CD4-positive, alpha-beta T cell treated with Interferon gamma for 1 hour (primary cell): Measurements from ENCODE around the gene DEPP1.
A peak's percentile ranks its signal among the peaks of the same experiment; 100 is the strongest.

Experiments
- DNase-seq: peaks from one replicate; pipeline ENCODE4 v3.0.0-alpha.2; 2020

DEPP1 gene

GRCh38 chr10:44950326-44951225, 28.0 kb downstream of the DEPP1 start:
- no peak for DNase-seq

GRCh38 chr10:44949915-44950314, 28.7 kb downstream of the DEPP1 start:
- DNase-seq, result no peak

- no peak for DNase-seq
Measured at GRCh38 chr10:44949127-44949802, 29.3 kb downstream of the DEPP1 start.

GRCh38 chr10:44948642-44949041, 30.0 kb downstream of the DEPP1 start:
- DNase-seq, result no peak

GRCh38 chr10:44947371-44948152, 31.0 kb downstream of the DEPP1 start:
- DNase-seq, result peak; percentile 51

GRCh38 chr10:44946205-44946604, 32.4 kb downstream of the DEPP1 start:
- DNase-seq, result no peak

GRCh38 chr10:44944354-44944753, 34.3 kb downstream of the DEPP1 start:
- no peak for DNase-seq

GRCh38 chr10:44939691-44940401, 38.8 kb downstream of the DEPP1 start:
- no peak for DNase-seq

GRCh38 chr10:44938956-44939355, 39.7 kb downstream of the DEPP1 start:
- DNase-seq, result no peak

- no peak for DNase-seq
Measured at GRCh38 chr10:44937196-44938005, 41.2 kb downstream of the DEPP1 start.

GRCh38 chr10:44936314-44936975, 42.2 kb downstream of the DEPP1 start:
- DNase-seq, result no peak

GRCh38 chr10:44935966-44936295, 42.7 kb downstream of the DEPP1 start:
- no peak for DNase-seq

- DNase-seq, result no peak
Measured at GRCh38 chr10:44935201-44935965, 43.2 kb downstream of the DEPP1 start.

GRCh38 chr10:44934416-44935200, 44.0 kb downstream of the DEPP1 start:
- DNase-seq, result no peak

GRCh38 chr10:44933451-44934321, 44.9 kb downstream of the DEPP1 start:
- DNase-seq, result no peak

- DNase-seq, result peak; percentile 79
Measured at GRCh38 chr10:44932517-44933450, 45.8 kb downstream of the DEPP1 start.
